ENCODE data around the gene HTR1B. TPM values are rescaled to one million over a fixed set of nuclear protein-coding genes. Genes with fewer than 3 reads are reported as not detected.

The HTR1B gene
- polyA plus RNA-seq, 6 donors from 2014 or later, result not detected

DNA sequence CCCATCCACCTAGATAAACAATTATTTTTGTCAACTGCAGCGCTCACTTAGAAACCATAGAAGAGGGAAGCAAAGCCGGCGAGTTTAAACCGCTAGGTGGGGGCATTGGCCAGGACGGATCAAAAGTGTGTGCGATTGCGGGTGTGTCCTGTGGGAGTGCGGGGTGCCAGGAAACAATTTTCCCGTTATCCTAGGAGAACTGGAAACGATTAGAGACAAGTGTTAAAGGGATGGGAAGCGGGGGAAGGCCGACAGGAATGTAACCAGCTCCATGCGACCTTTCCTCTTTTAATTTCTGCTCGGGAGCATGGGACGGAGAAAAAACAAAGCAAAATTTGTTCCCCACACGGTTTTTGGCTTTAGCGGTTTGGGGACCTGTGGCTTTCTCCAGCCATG, 2.8 kb upstream of the HTR1B start:
- peaks cover 0 to 25% of the 10 kb centered on the region in 2 donors for H3K36me3 Mint-ChIP-seq
- peaks cover 22 to 38% (median 25%) of the 10 kb centered on the region in 3 donors for H3K4me1 Mint-ChIP-seq
- peaks cover 0 to 24% (median 5%) of the 10 kb centered on the region in 7 donors for H3K9me3 Mint-ChIP-seq
- DNase-seq (no peak), ATAC-seq (ENCODE audit: low read depth in 2 of 2) (peak; percentile 65 to 66)
- H3K27me3 Mint-ChIP-seq, result peaks cover 57 to 82% (median 66%) of the 10 kb centered on the region in 3 donors
- H3K27ac Mint-ChIP-seq, result peak overlapping the region in 2 of 6 donors; percentile 69 to 73
- H3K4me3 Mint-ChIP-seq, result peak overlapping the region; percentile 81 to 96 (median 92)

DNA sequence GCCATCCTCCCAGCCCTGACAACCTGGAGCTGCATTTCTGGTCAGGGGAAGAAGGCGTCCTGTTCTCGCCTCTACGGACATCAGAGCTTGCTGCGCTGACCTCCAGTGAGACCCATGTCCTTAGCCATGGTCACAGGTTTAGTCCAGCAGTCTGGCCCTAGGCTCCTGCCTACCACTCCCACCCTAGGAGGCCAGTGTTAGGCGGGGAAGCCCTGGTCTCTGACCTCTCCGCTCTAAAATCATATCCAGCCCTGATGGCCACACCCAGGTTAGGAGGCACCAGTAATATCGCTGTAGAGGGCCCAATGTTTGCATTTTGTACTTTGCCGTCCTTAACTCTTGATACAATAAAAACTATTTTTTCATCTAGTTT, 1.2 kb upstream of the HTR1B start:
- Mint-ChIP-seq H3K4me1 (peaks cover 22 to 38% (median 25%) of the 10 kb centered on the region in 3 donors), H3K27me3 (peaks cover 56 to 83% (median 69%) of the 10 kb centered on the region in 3 donors), H3K27ac (no peak overlapping the region), H3K4me3 (peak overlapping the region in 2 of 8 donors; percentile 17 to 35), H3K36me3 (peaks cover 0 to 25% of the 10 kb centered on the region in 2 donors), H3K9me3 (peaks cover 0 to 24% (median 5%) of the 10 kb centered on the region in 7 donors)
- DNase-seq, result no peak
- ATAC-seq (ENCODE audit: low read depth in 2 of 2), result no peak

DNA sequence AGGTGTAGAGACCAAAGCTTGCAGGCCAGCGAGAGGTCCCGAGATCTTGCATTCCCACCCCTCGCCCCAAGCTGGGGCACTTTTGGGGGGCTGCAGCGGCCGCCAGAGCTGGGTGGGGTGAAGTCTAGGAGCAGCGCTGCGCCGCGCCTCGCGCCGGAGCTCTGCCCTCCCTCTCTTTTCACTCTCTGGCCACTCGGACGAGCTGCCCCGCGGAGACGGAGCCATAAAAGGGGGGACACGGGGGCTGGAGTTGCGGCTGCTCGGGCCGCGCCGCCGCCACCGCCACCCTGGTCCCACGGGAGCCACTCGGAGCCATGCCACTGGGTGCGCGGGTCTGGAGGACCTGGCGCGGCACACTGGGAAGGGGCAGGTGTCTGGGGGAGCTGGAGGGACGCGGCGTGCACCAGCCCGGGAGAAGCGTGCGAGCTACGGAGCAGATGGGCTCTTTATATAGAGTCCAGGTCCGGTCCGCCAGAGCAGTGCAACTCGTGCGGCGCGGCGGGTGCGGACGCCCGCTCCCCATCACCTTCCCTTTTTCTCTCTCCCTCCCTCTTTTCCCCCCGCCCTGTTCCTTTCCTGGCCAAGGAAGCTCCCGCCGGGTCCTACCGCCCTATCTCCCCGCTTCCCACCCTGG, 687 bp upstream of the HTR1B start:
- Mint-ChIP-seq H3K27ac (no peak overlapping the region), H3K4me1 (peaks cover 22 to 38% (median 25%) of the 10 kb centered on the region in 3 donors), H3K9me3 (peaks cover 0 to 24% (median 5%) of the 10 kb centered on the region in 7 donors), H3K4me3 (peak overlapping the region in 3 of 8 donors; percentile 76 to 84 (median 77)), H3K36me3 (peaks cover 0 to 25% of the 10 kb centered on the region in 2 donors), H3K27me3 (peaks cover 56 to 80% (median 73%) of the 10 kb centered on the region in 3 donors)
- ATAC-seq (ENCODE audit: low read depth in 2 of 2) (no peak), DNase-seq (no peak)

- peak overlapping the region; percentile 42 to 88 (median 72) for H3K4me3 Mint-ChIP-seq
- DNase-seq (no peak), ATAC-seq (ENCODE audit: low read depth in 2 of 2) (peak in 1 of 2 donors; percentile 34)
- H3K36me3 Mint-ChIP-seq, result peaks cover 0 to 21% of the 10 kb centered on the region in 2 donors
- peaks cover 57 to 84% (median 82%) of the 10 kb centered on the region in 3 donors for H3K27me3 Mint-ChIP-seq
- peak overlapping the region in 1 of 6 donors; percentile 67 for H3K27ac Mint-ChIP-seq
- peaks cover 22 to 38% (median 25%) of the 10 kb centered on the region in 3 donors for H3K4me1 Mint-ChIP-seq
- H3K9me3 Mint-ChIP-seq, result peaks cover 0 to 22% (median 5%) of the 10 kb centered on the region in 7 donors
These were observed 658 bp downstream of the HTR1B start for GRCh38 chr6:77462359-77463307.

- Mint-ChIP-seq H3K27ac (no peak overlapping the region), H3K27me3 (peaks cover 52 to 76% (median 75%) of the 10 kb centered on the region in 3 donors), H3K9me3 (peaks cover 0 to 19% (median 5%) of the 10 kb centered on the region in 7 donors), H3K4me3 (peak overlapping the region in 4 of 8 donors; percentile 36 to 84 (median 76)), H3K4me1 (peaks cover 21 to 33% (median 24%) of the 10 kb centered on the region in 3 donors), H3K36me3 (peaks cover 0 to 18% of the 10 kb centered on the region in 2 donors)
- DNase-seq (no peak), ATAC-seq (ENCODE audit: low read depth in 2 of 2) (no peak)
These were observed 1.5 kb downstream of the HTR1B start for GRCh38 chr6:77461796-77462195.

DNA sequence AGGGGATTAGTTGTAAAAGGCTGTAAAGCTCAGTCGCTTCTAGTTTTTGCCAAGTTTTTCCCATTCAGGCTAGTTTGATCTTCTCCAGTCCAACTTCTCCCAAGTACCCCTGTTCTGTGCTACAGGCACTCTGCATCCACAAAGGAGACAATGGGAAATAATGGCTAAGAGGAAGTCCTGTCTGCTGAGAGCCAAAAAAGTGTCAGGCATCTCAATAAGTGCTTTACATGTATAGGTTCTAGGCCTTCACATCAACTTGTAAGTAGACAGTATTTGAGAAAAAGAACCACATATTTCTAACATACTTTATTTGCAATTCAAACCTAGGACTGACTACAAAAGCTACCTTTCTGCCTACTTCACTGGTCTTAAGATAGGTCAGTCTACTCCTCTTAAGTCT, 4.9 kb downstream of the HTR1B start:
- H3K27ac Mint-ChIP-seq, result no peak overlapping the region
- no peak for DNase-seq
- H3K36me3 Mint-ChIP-seq, result peaks cover 0 to 18% of the 10 kb centered on the region in 2 donors
- no peak for ATAC-seq (ENCODE audit: low read depth in 2 of 2)
- H3K9me3 Mint-ChIP-seq, result peaks cover 0 to 11% (median 5%) of the 10 kb centered on the region in 7 donors
- no peak overlapping the region for H3K4me3 Mint-ChIP-seq
- H3K27me3 Mint-ChIP-seq, result peaks cover 29 to 46% (median 44%) of the 10 kb centered on the region in 3 donors
- H3K4me1 Mint-ChIP-seq, result peaks cover 9 to 13% (median 12%) of the 10 kb centered on the region in 3 donors

DNA sequence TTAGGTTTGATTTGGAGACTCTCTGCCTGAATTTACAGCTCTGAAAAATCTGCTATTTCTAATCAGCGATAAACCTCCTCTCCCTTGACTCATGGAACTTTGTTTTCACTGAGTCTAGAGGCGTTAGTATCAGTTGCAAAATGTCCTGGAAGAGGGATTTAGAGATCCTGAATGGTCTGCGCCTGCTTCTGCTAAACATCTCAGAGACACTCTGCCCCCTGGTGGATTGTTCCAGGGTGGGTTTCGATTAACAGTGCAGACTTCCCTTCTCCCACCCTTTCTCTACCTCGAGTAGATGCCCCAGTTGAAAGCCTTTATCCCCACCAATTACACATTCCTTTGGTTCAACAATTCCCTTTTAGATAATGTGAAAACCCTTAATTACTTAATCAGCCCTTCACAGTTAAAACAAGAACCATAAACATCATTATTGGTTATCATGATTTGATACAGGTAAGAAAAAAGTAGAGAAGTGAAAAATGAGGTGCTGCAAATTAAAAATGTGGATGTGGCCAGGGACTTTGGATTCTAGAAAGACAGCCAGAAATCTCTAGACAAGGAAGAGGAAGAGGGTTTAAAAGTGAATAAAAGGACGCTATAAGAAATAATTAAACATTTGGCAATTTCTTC, 5.5 kb downstream of the HTR1B start:
- Mint-ChIP-seq H3K27me3 (peaks cover 25 to 40% (median 38%) of the 10 kb centered on the region in 3 donors), H3K27ac (no peak overlapping the region), H3K4me1 (peaks cover 6 to 9% (median 7%) of the 10 kb centered on the region in 3 donors), H3K36me3 (peaks cover 0 to 14% of the 10 kb centered on the region in 2 donors), H3K9me3 (peaks cover 0 to 8% (median 3%) of the 10 kb centered on the region in 7 donors), H3K4me3 (no peak overlapping the region)
- no peak for DNase-seq
- ATAC-seq (ENCODE audit: low read depth in 2 of 2), result peak in 1 of 2 donors; percentile 35

- ATAC-seq (ENCODE audit: low read depth in 2 of 2) (no peak), DNase-seq (no peak)
- no peak overlapping the region for H3K27ac Mint-ChIP-seq
- no peaks in the 10 kb centered on the region for H3K4me1 Mint-ChIP-seq
- no peaks in the 10 kb centered on the region for H3K9me3 Mint-ChIP-seq
- peaks cover 0 to 2% of the 10 kb centered on the region in 2 donors for H3K36me3 Mint-ChIP-seq
- no peak overlapping the region for H3K4me3 Mint-ChIP-seq
- H3K27me3 Mint-ChIP-seq, result peaks cover 14 to 29% (median 26%) of the 10 kb centered on the region in 3 donors
These were observed 6.6 kb downstream of the HTR1B start for GRCh38 chr6:77456531-77457248.

DNA sequence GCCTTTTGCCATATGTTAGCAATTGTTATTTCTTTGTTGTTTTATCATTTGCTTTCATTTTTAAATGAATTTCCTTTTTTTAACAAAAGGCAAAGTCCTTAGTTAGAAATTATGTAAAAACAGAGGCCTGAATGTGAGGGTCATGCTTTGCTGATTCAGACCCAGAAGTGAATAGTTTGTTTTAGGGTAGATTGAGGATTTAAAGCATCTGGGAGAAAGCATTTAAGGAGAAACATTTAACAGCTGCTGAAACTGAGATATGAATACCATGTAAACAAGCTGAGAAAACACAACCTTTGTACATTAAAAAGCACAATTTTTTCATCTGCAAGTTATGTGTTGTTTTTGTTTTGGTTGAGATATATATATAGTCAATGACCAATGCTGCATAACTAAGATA, 8.0 kb downstream of the HTR1B start:
- H3K27me3 Mint-ChIP-seq, result peaks cover 4 to 18% (median 17%) of the 10 kb centered on the region in 3 donors
- H3K4me3 Mint-ChIP-seq, result no peak overlapping the region
- H3K4me1 Mint-ChIP-seq, result no peaks in the 10 kb centered on the region
- no peaks in the 10 kb centered on the region for H3K9me3 Mint-ChIP-seq
- no peak for DNase-seq
- no peak overlapping the region for H3K27ac Mint-ChIP-seq
- ATAC-seq (ENCODE audit: low read depth in 2 of 2), result no peak
- no peaks in the 10 kb centered on the region for H3K36me3 Mint-ChIP-seq

DNA sequence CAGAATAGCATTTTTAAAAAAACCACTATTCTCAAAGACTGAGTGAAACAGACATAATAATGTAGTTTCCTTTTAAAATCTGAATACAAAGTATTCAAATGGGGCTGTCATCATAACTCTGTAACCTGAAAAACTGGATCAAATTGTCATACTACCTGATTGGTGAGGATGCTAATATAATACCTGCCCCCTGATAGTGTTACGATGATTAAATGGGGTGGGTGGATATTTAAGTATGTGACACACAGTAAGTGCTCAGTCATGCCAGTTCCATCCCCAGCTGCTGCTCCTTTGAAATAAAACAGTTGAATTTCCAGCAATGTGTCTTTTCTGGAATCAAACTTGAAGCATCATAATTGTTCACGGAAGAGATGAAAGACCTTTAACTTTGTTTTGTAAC, 8.9 kb downstream of the HTR1B start:
- DNase-seq (no peak), ATAC-seq (ENCODE audit: low read depth in 2 of 2) (no peak)
- no peak overlapping the region for H3K27ac Mint-ChIP-seq
- H3K4me3 Mint-ChIP-seq, result no peak overlapping the region
- no peaks in the 10 kb centered on the region for H3K9me3 Mint-ChIP-seq
- peaks cover 4 to 18% (median 12%) of the 10 kb centered on the region in 3 donors for H3K27me3 Mint-ChIP-seq
- no peaks in the 10 kb centered on the region for H3K36me3 Mint-ChIP-seq
- H3K4me1 Mint-ChIP-seq, result no peaks in the 10 kb centered on the region

- Mint-ChIP-seq H3K36me3 (no peaks in the 10 kb centered on the region), H3K9me3 (no peaks in the 10 kb centered on the region), H3K27ac (no peak overlapping the region), H3K27me3 (no peaks in the 10 kb centered on the region), H3K4me1 (no peaks in the 10 kb centered on the region), H3K4me3 (no peak overlapping the region)
- no peak for DNase-seq
- ATAC-seq (ENCODE audit: low read depth in 2 of 2), result no peak
These were observed 11.8 kb downstream of the HTR1B start for GRCh38 chr6:77451466-77451865.

GRCh38 chr6:77450924-77451323, 12.4 kb downstream of the HTR1B start:
- no peak overlapping the region for H3K4me3 Mint-ChIP-seq
- no peaks in the 10 kb centered on the region for H3K36me3 Mint-ChIP-seq
- ATAC-seq (ENCODE audit: low read depth in 2 of 2) (no peak), DNase-seq (no peak)
- H3K9me3 Mint-ChIP-seq, result no peaks in the 10 kb centered on the region
- no peak overlapping the region for H3K27ac Mint-ChIP-seq
- H3K4me1 Mint-ChIP-seq, result no peaks in the 10 kb centered on the region
- no peaks in the 10 kb centered on the region for H3K27me3 Mint-ChIP-seq

All from naive B cell (primary cell).